SIG-M5 treated with dmso at 0.1 percent for 504 hours (cell line): Measurements from ENCODE around the gene ZNRF1.
"Not testable (repeated sequence)": the region's sequence is repeated elsewhere in the genome, so short reads cannot be mapped to it uniquely, and the experiment has no call there.

Experiments used
- DNase-seq: peaks from one replicate; lab custom pipeline; 2025; ENCODE audit not compliant: unreplicated experiment; lab: John Stamatoyannopoulos, UW

ZNRF1 gene

GRCh38 chr16:74998481-74999218 is at the start of gene ZNRF1:
Gene ZNRF1 (plus strand): TSS chr16:74999024. CDS start chr16:74999672, 648 bp downstream.
- peak; percentile 64 for DNase-seq

GRCh38 chr16:74949309-74949708 is 49.5 kb upstream of the ZNRF1 start:
- DNase-seq = no peak

GRCh38 chr16:74950511-74950910 is 48.3 kb upstream of the ZNRF1 start:
- DNase-seq = no peak

- DNase-seq = no peak
These were observed 47.6 kb upstream of the ZNRF1 start for GRCh38 chr16:74951206-74951605.

- no peak for DNase-seq
These were observed 47.1 kb upstream of the ZNRF1 start for GRCh38 chr16:74951681-74952080.

- DNase-seq = no peak
These were observed 44.1 kb upstream of the ZNRF1 start for GRCh38 chr16:74954763-74955162.

- DNase-seq = no peak
These were observed 25.5 kb upstream of the ZNRF1 start for GRCh38 chr16:74973304-74973703.

- no peak for DNase-seq
These were observed 23.2 kb upstream of the ZNRF1 start for GRCh38 chr16:74975591-74975990.

- DNase-seq = no peak
These were observed 16.6 kb upstream of the ZNRF1 start for GRCh38 chr16:74982256-74982655.

- no peak for DNase-seq
These were observed 14.7 kb upstream of the ZNRF1 start for GRCh38 chr16:74984194-74984528.

GRCh38 chr16:74984529-74985296 is 14.1 kb upstream of the ZNRF1 start, which contains the start of gene WDR59:
Gene WDR59 (minus strand): TSS chr16:74985123. CDS start chr16:74985017, 106 bp downstream.
- peak; percentile 99 for DNase-seq

GRCh38 chr16:74987027-74987681 is 11.7 kb upstream of the ZNRF1 start:
- no peak for DNase-seq

GRCh38 chr16:74989864-74990263 is 9.0 kb upstream of the ZNRF1 start:
- not testable (repeated sequence) for DNase-seq

GRCh38 chr16:74990832-74991231 is 8.0 kb upstream of the ZNRF1 start:
- no peak for DNase-seq

GRCh38 chr16:74991268-74991592 is 7.6 kb upstream of the ZNRF1 start:
- no peak for DNase-seq

GRCh38 chr16:74991593-74992403 is 7.0 kb upstream of the ZNRF1 start:
- no peak for DNase-seq

- no peak for DNase-seq
These were observed 2.8 kb upstream of the ZNRF1 start for GRCh38 chr16:74995986-74996385.

- DNase-seq = no peak
These were observed 1.8 kb upstream of the ZNRF1 start for GRCh38 chr16:74997042-74997491.

- no peak for DNase-seq
These were observed 390 bp downstream of the ZNRF1 start for GRCh38 chr16:74999219-74999608.

- no peak for DNase-seq
These were observed 1.0 kb downstream of the ZNRF1 start for GRCh38 chr16:74999609-75000480.
